Panc1 (cell line): ENCODE results near the gene COL6A5. TPM values are rescaled to one million over a fixed set of nuclear protein-coding genes. Genes with fewer than 3 reads are reported as not detected.

Experiments used
- ATAC-seq: fragments of 200-7000 bp; cut with Tn5 transposase; 2 replicates; pipeline ENCODE4 v1.9.1; 2020; ENCODE audit warnings: mild to moderate bottlenecking, moderate library complexity
- BruUV-seq: library from RNA; stranded (reverse); fragments of 400-500 nt; replicated peaks from 2 replicates; lab custom pipeline; 2021; lab: Mats Ljungman, UMichigan
- CTCF ChIA-PET: fragments of 300-600 bp; sonication (Branson Sonifier 250); formaldehyde crosslinking; loops from one replicate; lab custom pipeline; 2022; ENCODE audit warnings: antibody characterized with exemption; lab: Charles Lee
- POLR2A ChIA-PET: fragments of 300-600 bp; sonication (Branson Sonifier 250); formaldehyde crosslinking; loops from one replicate; lab custom pipeline; 2022; ENCODE audit warnings: antibody characterized with exemption; lab: Charles Lee
- DNase-seq: peaks from one replicate; pipeline ENCODE4 v3.0.0-alpha.2; 2010; ENCODE audit warnings: low read depth, low spot score
- H3K27ac ChIP-seq: 2 replicates; pipeline ENCODE4 v1.5.1; 2011; ENCODE audit warnings: mild to moderate bottlenecking, low read length, inconsistent platforms
- H3K27me3 ChIP-seq: fragments of 200-500 bp; sonication (Bioruptor generic); 2 replicates; pipeline ENCODE4 v1.6.0; 2014; ENCODE audit warnings: low read length, inconsistent platforms; ENCODE audit not compliant: control insufficient read depth, insufficient read depth
- H3K36me3 ChIP-seq: fragments of 200-500 bp; sonication (Bioruptor generic); 2 replicates; pipeline ENCODE4 v1.5.1; 2014; ENCODE audit warnings: inconsistent platforms, mild to moderate bottlenecking, low read length, moderate library complexity; ENCODE audit not compliant: control insufficient read depth, insufficient read depth
- H3K4me1 ChIP-seq: 2 replicates; pipeline ENCODE4 v1.5.1; 2011; ENCODE audit warnings: inconsistent platforms, mild to moderate bottlenecking, low read length, moderate library complexity; ENCODE audit not compliant: control insufficient read depth, insufficient read depth
- H3K4me3 ChIP-seq, 2 experiments: 2 replicates each; pipeline ENCODE4 v1.5.1; 2011 to 2012; ENCODE audit warnings: low read depth in 2 of 2, low read length in 2 of 2, mild to moderate bottlenecking in 2 of 2, inconsistent platforms in 1 of 2, moderate library complexity in 1 of 2
- H3K9me3 ChIP-seq: fragments of 200-500 bp; sonication (Bioruptor generic); 2 replicates; pipeline ENCODE4 v1.5.1; 2014; ENCODE audit warnings: low read depth, mild to moderate bottlenecking, inconsistent platforms, low read length, moderate library complexity; ENCODE audit not compliant: control insufficient read depth, insufficient read depth
- CTCF ChIP-seq: fragments of 450-650 bp; IDR thresholded peaks from 2 replicates; pipeline ENCODE4 v1.5.1; 2017; ENCODE audit warnings: mild to moderate bottlenecking
- POLR2AphosphoS5 ChIP-seq: IDR thresholded peaks from 2 replicates; pipeline ENCODE4 v1.6.1; 2012; ENCODE audit warnings: mild to moderate bottlenecking, low read depth, low read length, moderate library complexity
- SIN3A ChIP-seq: IDR thresholded peaks from 2 replicates; pipeline ENCODE4 v1.6.1; 2012; ENCODE audit warnings: low read depth, mild to moderate bottlenecking, low read length, moderate library complexity, borderline replicate concordance; ENCODE audit not compliant: insufficient read depth
- TCF7L2 ChIP-seq: IDR thresholded peaks from 2 replicates; pipeline ENCODE4 v1.6.1; 2011; ENCODE audit warnings: mild to moderate bottlenecking, low read depth, low read length, inconsistent platforms
- in situ Hi-C: cut with HindIII; loops from 2 replicates; pipeline ENCODE4 v1.10.0; 2016; ENCODE audit warnings: low sequenced_read_pairs, low pct_unique_long_range_greater_than_20kb
- intact Hi-C: fragments of 100-400 bp; cut with micrococcal nuclease; formaldehyde crosslinking; loops from one replicate; pipeline ENCODE4 v1.10.0; 2022; ENCODE audit not compliant: unreplicated experiment
- total RNA-seq: library from RNA; stranded (reverse); gene quantifications from one replicate; pipeline ENCODE4 v1.2.1, GENCODE V29; 2021; ENCODE audit not compliant: unreplicated experiment
- TF ChIP-seq, protein P1 (sequence below), 2 experiments: IDR thresholded peaks; 2 replicates each; pipeline ENCODE4 v1.6.1; 2011 to 2012; ENCODE audit warnings: low read depth in 2 of 2, control low read depth in 1 of 2, low read length in 1 of 2, mild to moderate bottlenecking in 1 of 2, moderate library complexity in 1 of 2; ENCODE audit not compliant: insufficient read depth in 1 of 2

COL6A5 gene
- total RNA-seq, 1 experiment from 2014 or later, result not detected

- H3K36me3 ChIP-seq, result no peaks in the 10 kb centered on the region
- intact Hi-C loops, result no loop called here
- TF ChIP-seq, protein P1, sequence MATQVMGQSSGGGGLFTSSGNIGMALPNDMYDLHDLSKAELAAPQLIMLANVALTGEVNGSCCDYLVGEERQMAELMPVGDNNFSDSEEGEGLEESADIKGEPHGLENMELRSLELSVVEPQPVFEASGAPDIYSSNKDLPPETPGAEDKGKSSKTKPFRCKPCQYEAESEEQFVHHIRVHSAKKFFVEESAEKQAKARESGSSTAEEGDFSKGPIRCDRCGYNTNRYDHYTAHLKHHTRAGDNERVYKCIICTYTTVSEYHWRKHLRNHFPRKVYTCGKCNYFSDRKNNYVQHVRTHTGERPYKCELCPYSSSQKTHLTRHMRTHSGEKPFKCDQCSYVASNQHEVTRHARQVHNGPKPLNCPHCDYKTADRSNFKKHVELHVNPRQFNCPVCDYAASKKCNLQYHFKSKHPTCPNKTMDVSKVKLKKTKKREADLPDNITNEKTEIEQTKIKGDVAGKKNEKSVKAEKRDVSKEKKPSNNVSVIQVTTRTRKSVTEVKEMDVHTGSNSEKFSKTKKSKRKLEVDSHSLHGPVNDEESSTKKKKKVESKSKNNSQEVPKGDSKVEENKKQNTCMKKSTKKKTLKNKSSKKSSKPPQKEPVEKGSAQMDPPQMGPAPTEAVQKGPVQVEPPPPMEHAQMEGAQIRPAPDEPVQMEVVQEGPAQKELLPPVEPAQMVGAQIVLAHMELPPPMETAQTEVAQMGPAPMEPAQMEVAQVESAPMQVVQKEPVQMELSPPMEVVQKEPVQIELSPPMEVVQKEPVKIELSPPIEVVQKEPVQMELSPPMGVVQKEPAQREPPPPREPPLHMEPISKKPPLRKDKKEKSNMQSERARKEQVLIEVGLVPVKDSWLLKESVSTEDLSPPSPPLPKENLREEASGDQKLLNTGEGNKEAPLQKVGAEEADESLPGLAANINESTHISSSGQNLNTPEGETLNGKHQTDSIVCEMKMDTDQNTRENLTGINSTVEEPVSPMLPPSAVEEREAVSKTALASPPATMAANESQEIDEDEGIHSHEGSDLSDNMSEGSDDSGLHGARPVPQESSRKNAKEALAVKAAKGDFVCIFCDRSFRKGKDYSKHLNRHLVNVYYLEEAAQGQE (IDR thresholded peaks at IDR 0.05; ENCODE audit: insufficient read depth in 1 of 2, low read depth in 2 of 2, low read length in 1 of 2), result no peak
- TF ChIP-seq POLR2AphosphoS5 (no peak), TCF7L2 (no peak), SIN3A (no peak), CTCF (no peak)
- ATAC-seq, result no peak
- BruUV-seq, result no TSS peak
- POLR2A ChIA-PET, result no interaction called here
- H3K4me3 ChIP-seq, result no peak overlapping the region
- H3K27ac ChIP-seq, result no peak overlapping the region
- CTCF ChIA-PET, result no interaction called here
- no peak for DNase-seq
- in situ Hi-C loops, result no loop called here
- peaks cover 20% of the 10 kb centered on the region for H3K27me3 ChIP-seq
- no peaks in the 10 kb centered on the region for H3K4me1 ChIP-seq
- no peaks in the 10 kb centered on the region for H3K9me3 ChIP-seq
These were observed 174.3 kb downstream of the COL6A5 start for GRCh38 chr3:130519754-130520153.

DNA sequence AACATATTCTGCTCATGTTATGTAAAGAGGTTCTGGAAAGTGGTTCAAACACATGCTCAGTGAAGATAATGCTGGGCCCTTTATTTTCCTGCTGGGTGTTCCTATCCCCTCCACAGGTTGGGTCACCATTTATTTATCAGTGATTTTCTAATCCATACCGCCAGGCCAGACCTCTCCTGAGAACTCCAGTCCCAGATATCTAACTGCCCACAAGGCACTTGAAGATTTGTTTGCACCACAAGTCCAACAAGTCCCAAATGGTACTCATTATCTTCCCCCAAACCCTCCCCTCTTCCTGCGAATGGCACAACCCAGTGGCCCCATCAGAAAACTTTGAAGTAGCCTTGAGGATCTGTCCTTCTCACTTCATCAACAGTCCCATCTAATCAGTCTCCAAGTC, 176.9 kb downstream of the COL6A5 start:
- in situ Hi-C loops (no loop called here), intact Hi-C loops (no loop called here)
- BruUV-seq, result no TSS peak
- H3K4me1 ChIP-seq, result no peaks in the 10 kb centered on the region
- ChIA-PET POLR2A (no interaction called here), CTCF (no interaction called here)
- no peaks in the 10 kb centered on the region for H3K9me3 ChIP-seq
- TF ChIP-seq TCF7L2, result no peak
- TF ChIP-seq SIN3A, result no peak
- no peak for TF ChIP-seq CTCF
- TF ChIP-seq, protein P1 (IDR thresholded peaks at IDR 0.05; ENCODE audit: insufficient read depth in 1 of 2, low read depth in 2 of 2, low read length in 1 of 2), result no peak
- TF ChIP-seq POLR2AphosphoS5, result no peak
- ATAC-seq (no peak), DNase-seq (no peak)
- H3K27ac ChIP-seq, result no peak overlapping the region
- H3K36me3 ChIP-seq, result no peaks in the 10 kb centered on the region
- no peak overlapping the region for H3K4me3 ChIP-seq
- H3K27me3 ChIP-seq, result peaks cover 29% of the 10 kb centered on the region
